Endothelial cell of umbilical vein (primary cell): ENCODE data around the gene CCDC187. TPM values are rescaled to one million over a fixed set of nuclear protein-coding genes. Genes with fewer than 3 reads are reported as not detected.

Source experiments
- BruUV-seq: library from RNA; stranded (reverse); fragments of 400-500 nt; replicated peaks from 2 replicates; lab custom pipeline; 2021; lab: Mats Ljungman, UMichigan
- CTCF ChIA-PET: fragments of 300-600, 350-600 bp; sonication (Branson Sonifier 250); formaldehyde crosslinking; loops from one replicate; lab custom pipeline; 2021; ENCODE audit warnings: antibody characterized with exemption, inconsistent platforms; lab: Charles Lee
- POLR2A ChIA-PET: fragments of 300-600, 350-600 bp; sonication (Branson Sonifier 250); formaldehyde crosslinking; loops from one replicate; lab custom pipeline; 2021; ENCODE audit warnings: antibody characterized with exemption, inconsistent platforms; lab: Charles Lee
- DNase-seq: peaks from one replicate; pipeline ENCODE4 v3.0.0-alpha.2; 2011; ENCODE audit warnings: low read depth, low spot score
- FAIRE-seq: peaks from 2 replicates; lab custom pipeline; 2011; peaks lifted over from hg19 to GRCh38; lab: Jason Lieb, UNC
- H2AFZ ChIP-seq: 2 replicates; pipeline ENCODE4 v1.6.0; 2012; ENCODE audit warnings: low read depth, low read length, control low read depth, inconsistent platforms
- H3K27ac ChIP-seq: 2 replicates; pipeline ENCODE4 v1.5.1; 2011; ENCODE audit warnings: low read depth, mild to moderate bottlenecking, control low read depth, low read length, moderate library complexity; ENCODE audit not compliant: insufficient read depth
- H3K27me3 ChIP-seq, 2 experiments: 2 replicates each; pipeline versions ENCODE4 v1.6.0 to v1.6.1; 2011; ENCODE audit warnings: low read length in 2 of 2, mixed read lengths in 1 of 2; ENCODE audit not compliant: control insufficient read depth in 2 of 2, insufficient read depth in 2 of 2
- H3K36me3 ChIP-seq, 2 experiments: 2 replicates in 1 of 2; 3 replicates in 1 of 2; pipeline ENCODE4 v1.5.1; 2011; ENCODE audit warnings: low read length in 2 of 2, mild to moderate bottlenecking in 1 of 2, moderate library complexity in 1 of 2; ENCODE audit not compliant: control insufficient read depth in 2 of 2, insufficient read depth in 2 of 2; ENCODE audit errors: extremely low read depth in 1 of 2
- H3K4me1 ChIP-seq: 3 replicates; pipeline ENCODE4 v1.5.1; 2011; ENCODE audit warnings: mild to moderate bottlenecking, low read length; ENCODE audit not compliant: control insufficient read depth, insufficient read depth; ENCODE audit errors: extremely low read depth
- H3K4me2 ChIP-seq: 2 replicates; pipeline ENCODE4 v1.6.1; 2011; ENCODE audit warnings: low read length, control low read depth, mixed read lengths; ENCODE audit not compliant: insufficient read depth
- H3K4me3 ChIP-seq, 3 experiments: fragments of 200-600 bp in 1 of 3; sonication (generic), shearing (Covaris generic) in 1 of 3; replicated peaks in 1 of 3; 2 replicates each; pipeline ENCODE4 v1.5.1; 2011 to 2016; ENCODE audit warnings: control low read depth in 3 of 3, low read length in 3 of 3, mild to moderate bottlenecking in 2 of 3, inconsistent platforms in 1 of 3, low read depth in 1 of 3, moderate library complexity in 1 of 3; ENCODE audit not compliant: insufficient read depth in 1 of 3
- H3K79me2 ChIP-seq: 2 replicates; pipeline ENCODE4 v1.6.0; 2012; ENCODE audit warnings: low read length, inconsistent platforms; ENCODE audit not compliant: control insufficient read depth, insufficient read depth
- H3K9ac ChIP-seq: replicated peaks from 2 replicates; pipeline ENCODE3; 2011; ENCODE audit warnings: low read length, control low read depth; ENCODE audit not compliant: insufficient read depth; ENCODE audit errors: extremely low read depth
- H3K9me1 ChIP-seq: replicated peaks from 3 replicates; pipeline ENCODE4 v1.6.0; 2011; ENCODE audit warnings: mild to moderate bottlenecking, low read length; ENCODE audit not compliant: control insufficient read depth, insufficient read depth; ENCODE audit errors: extremely low read depth
- H3K9me3 ChIP-seq: replicated peaks from 2 replicates; pipeline ENCODE4 v1.5.1; 2012; ENCODE audit warnings: low read length, inconsistent platforms; ENCODE audit not compliant: control insufficient read depth, insufficient read depth
- H4K20me1 ChIP-seq: replicated peaks from 2 replicates; pipeline ENCODE3; 2011; ENCODE audit warnings: mild to moderate bottlenecking, low read length; ENCODE audit not compliant: control insufficient read depth, insufficient read depth; ENCODE audit errors: extremely low read depth
- EZH2 ChIP-seq: IDR thresholded peaks from 2 replicates; pipeline ENCODE4 v1.6.1; 2012; ENCODE audit warnings: borderline replicate concordance, low read depth, mild to moderate bottlenecking, moderate library complexity, low read length, inconsistent platforms; ENCODE audit not compliant: severe bottlenecking
- FOS ChIP-seq: IDR thresholded peaks from 2 replicates; pipeline ENCODE4 v1.6.1; 2011; ENCODE audit warnings: mild to moderate bottlenecking, low read length, moderate library complexity, borderline replicate concordance; ENCODE audit not compliant: insufficient read depth
- GATA2 ChIP-seq: IDR thresholded peaks from 2 replicates; pipeline ENCODE4 v1.7.0; 2011; ENCODE audit warnings: low read depth, mild to moderate bottlenecking, moderate library complexity, mixed read lengths, low read length; ENCODE audit not compliant: insufficient read length, insufficient read depth
- JUN ChIP-seq: IDR thresholded peaks from 2 replicates; pipeline ENCODE4 v1.6.1; 2011; ENCODE audit warnings: borderline replicate concordance, low read depth; ENCODE audit not compliant: insufficient read length, insufficient read depth
- MAX ChIP-seq: IDR thresholded peaks from 2 replicates; pipeline ENCODE4 v1.6.1; 2011; ENCODE audit not compliant: insufficient read depth, insufficient read length
- MYC ChIP-seq: IDR thresholded peaks from one replicate; pipeline ENCODE4 v1.6.1; 2011; ENCODE audit warnings: mild to moderate bottlenecking, low read depth, low read length
- POLR2A ChIP-seq: IDR thresholded peaks from 2 replicates; pipeline ENCODE4 v1.6.1; 2012; ENCODE audit warnings: low read depth, mild to moderate bottlenecking, control low read depth, low read length
- POLR2AphosphoS5 ChIP-seq: IDR thresholded peaks from 2 replicates; pipeline ENCODE4 v1.6.1; 2012; ENCODE audit warnings: low read depth, mild to moderate bottlenecking, control low read depth, low read length, moderate library complexity; ENCODE audit not compliant: insufficient read depth
- dilution Hi-C: fragments of 300-500 bp; cut with MboI; formaldehyde crosslinking; loops from one replicate; pipeline ENCODE4 v1.15.0; 2019; ENCODE audit warnings: low sequenced_read_pairs; ENCODE audit not compliant: extremely low pct_ligation_motif_present
- intact Hi-C: fragments of 100-400 bp; cut with micrococcal nuclease; formaldehyde crosslinking; loops from one replicate; pipeline ENCODE4 v1.10.0; 2022
- polyA plus RNA-seq, 4 experiments: library from polyadenylated mRNA; depleted of rRNA in 3 of 4; stranded (reverse) in 3 of 4; unstranded in 1 of 4; fragments of >200 nt; gene quantifications; 2 replicates each; pipeline versions ENCODE4 v1.2.1 to v1.2.3, GENCODE V29; 2011 to 2012; ENCODE audit warnings: missing spikeins in 1 of 4
- total RNA-seq: library from RNA; stranded (reverse); gene quantifications from 2 replicates; pipeline ENCODE4 v1.2.3, GENCODE V29; 2021
- TF ChIP-seq, protein P1 (sequence below), 2 donors: IDR thresholded peaks; 1 replicate in 1 of 2; 2 replicates in 1 of 2; pipeline ENCODE4 v1.5.1; 2011; ENCODE audit warnings: low read length in 2 of 2, mild to moderate bottlenecking in 2 of 2, moderate library complexity in 2 of 2, control low read depth in 1 of 2, inconsistent platforms in 1 of 2, low read depth in 1 of 2; ENCODE audit not compliant: insufficient read depth in 1 of 2; ENCODE audit errors: extremely low read depth in 1 of 2

The CCDC187 gene
- total and polyA plus RNA-seq, 2 donors (not counting 3 experiments of a cell fraction or from before 2014, with no cell fraction given) = not detected

- Histone ChIP-seq H3K4me1 (no peaks in the 10 kb centered on the region), H3K4me2 (no peak overlapping the region), H3K4me3 (no peak overlapping the region), H3K27ac (no peak overlapping the region), H4K20me1 (no peaks in the 10 kb centered on the region), H3K9me3 (no peaks in the 10 kb centered on the region), H3K9ac (no peak overlapping the region), H3K36me3 (no peaks in the 10 kb centered on the region), H3K27me3 (peaks cover 0 to 2% of the 10 kb centered on the region in 2 experiments), H2AFZ (no peak overlapping the region), H3K79me2 (no peaks in the 10 kb centered on the region), H3K9me1 (no peaks in the 10 kb centered on the region)
- ChIA-PET CTCF (interaction anchor here (1.0 kb wide), 1 partner anchor 19 kb away, joined by 3 read pairs; no protein-coding TSS in a partner anchor), POLR2A (no interaction called here)
- dilution Hi-C loops (no loop called here), intact Hi-C loops (no loop called here)
- no peak for FAIRE-seq
- BruUV-seq = no TSS peak
- no peak for DNase-seq
- TF ChIP-seq GATA2 (no peak), POLR2A (no peak), FOS (no peak), MAX (no peak), MYC (no peak), JUN (no peak), EZH2 (no peak), POLR2AphosphoS5 (no peak)
- TF ChIP-seq, protein P1, sequence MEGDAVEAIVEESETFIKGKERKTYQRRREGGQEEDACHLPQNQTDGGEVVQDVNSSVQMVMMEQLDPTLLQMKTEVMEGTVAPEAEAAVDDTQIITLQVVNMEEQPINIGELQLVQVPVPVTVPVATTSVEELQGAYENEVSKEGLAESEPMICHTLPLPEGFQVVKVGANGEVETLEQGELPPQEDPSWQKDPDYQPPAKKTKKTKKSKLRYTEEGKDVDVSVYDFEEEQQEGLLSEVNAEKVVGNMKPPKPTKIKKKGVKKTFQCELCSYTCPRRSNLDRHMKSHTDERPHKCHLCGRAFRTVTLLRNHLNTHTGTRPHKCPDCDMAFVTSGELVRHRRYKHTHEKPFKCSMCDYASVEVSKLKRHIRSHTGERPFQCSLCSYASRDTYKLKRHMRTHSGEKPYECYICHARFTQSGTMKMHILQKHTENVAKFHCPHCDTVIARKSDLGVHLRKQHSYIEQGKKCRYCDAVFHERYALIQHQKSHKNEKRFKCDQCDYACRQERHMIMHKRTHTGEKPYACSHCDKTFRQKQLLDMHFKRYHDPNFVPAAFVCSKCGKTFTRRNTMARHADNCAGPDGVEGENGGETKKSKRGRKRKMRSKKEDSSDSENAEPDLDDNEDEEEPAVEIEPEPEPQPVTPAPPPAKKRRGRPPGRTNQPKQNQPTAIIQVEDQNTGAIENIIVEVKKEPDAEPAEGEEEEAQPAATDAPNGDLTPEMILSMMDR (IDR thresholded peaks at IDR 0.05; ENCODE audit: extremely low read depth in 1 of 2, insufficient read depth in 1 of 2, low read depth in 1 of 2, low read length in 2 of 2) = no peak
These were observed 44.9 kb downstream of the CCDC187 start for GRCh38 chr9:136258786-136259516.
